ENCODE results near the gene TMEM269. TPM values are rescaled to one million over a fixed set of nuclear protein-coding genes. Genes with fewer than 3 reads are reported as not detected.

TMEM269 gene
- total and polyA plus RNA-seq, 2 donors (not counting 1 experiment from before 2014, with no cell fraction given), result 0.21 to 0.47 TPM

- TF ChIP-seq CTCF (IDR thresholded peaks at IDR 0.05) (no peak), EZH2 (IDR thresholded peaks at IDR 0.05; ENCODE audit: borderline replicate concordance, insufficient read depth, low read depth, low read length, poor library complexity, severe bottlenecking) (no peak)
- ATAC-seq (ENCODE audit: low read depth), result no peak
- no peak within 1 kb of the TSS for H3K27ac Mint-ChIP-seq
- H3K36me3 ChIP-seq (replicated peaks in 1 of 2; ENCODE audit: control extremely low read depth in 1 of 2, control insufficient read depth in 1 of 2, extremely low read depth in 1 of 2, insufficient read depth in 2 of 2, low read length in 1 of 2), result no peaks in the 10 kb centered on the region
- 95% methylated on average over 20 of the region's 27 CpGs for WGBS (ENCODE audit: insufficient coverage)
- no peak within 1 kb of the TSS for H3K4me3 Mint-ChIP-seq
- H3K4me3 ChIP-seq (ENCODE audit: control extremely low read depth in 1 of 5, extremely low read depth in 1 of 5, insufficient read depth in 1 of 5, low read depth in 2 of 5, low read length in 4 of 5), result no peak within 1 kb of the TSS
- intact Hi-C loops (cut with micrococcal nuclease), result no loop called here
- H4K20me1 ChIP-seq (ENCODE audit: control insufficient read depth, insufficient read depth, low read length, poor library complexity, severe bottlenecking), result no peaks in the 10 kb centered on the region
- DNase-seq, result no peak
- H3K9me3 ChIP-seq (ENCODE audit: control extremely low read depth in 1 of 3, control insufficient read depth in 2 of 3, insufficient read depth in 1 of 3, low read length in 2 of 3), result no peaks in the 10 kb centered on the region
- no peaks in the 10 kb centered on the region for H3K27me3 ChIP-seq (replicated peaks in 1 of 4; ENCODE audit: control extremely low read depth in 1 of 4, control insufficient read depth in 3 of 4, insufficient read depth in 4 of 4, low read length in 3 of 4)
- peaks cover 8% of the 10 kb centered on the region for H3K4me1 Mint-ChIP-seq
- no peaks in the 10 kb centered on the region for H3K79me2 ChIP-seq (ENCODE audit: control insufficient read depth, insufficient read depth, low read length)
- H3K27me3 Mint-ChIP-seq, result no peaks in the 10 kb centered on the region
- H3K9me3 Mint-ChIP-seq (ENCODE audit: insufficient read depth), result no peaks in the 10 kb centered on the region
- POLR2A ChIA-PET, result no interaction called here
- no peak within 1 kb of the TSS for H3K4me2 ChIP-seq (replicated peaks; ENCODE audit: low read depth, low read length, poor library complexity, severe bottlenecking)
- no peak within 1 kb of the TSS for H2AFZ ChIP-seq (ENCODE audit: insufficient read depth, low read depth, low read length, poor library complexity, severe bottlenecking)
- H3K4me1 ChIP-seq (ENCODE audit: control insufficient read depth in 2 of 2, insufficient read depth in 2 of 2, low read length in 2 of 2), result peaks cover 10 to 16% of the 10 kb centered on the region in 2 donors
- H3K27ac ChIP-seq (ENCODE audit: low read length in 2 of 2), result no peak within 1 kb of the TSS
- H3K9ac ChIP-seq (ENCODE audit: low read length), result no peak within 1 kb of the TSS
- CTCF ChIA-PET, result no interaction called here
Measured at GRCh38 chr1:42739753-42740700, 44.8 kb upstream of the TMEM269 start, which contains the start of gene CLDN19. TSS of gene CLDN19 (minus strand) at chr1:42740236. CDS start at chr1:42740063, 173 bp downstream.

All from B cell (primary cell).